GM19351 (cell line): Measurements from ENCODE around the gene OR10G7.

Experiments used
- ATAC-seq: cut with Tn5 transposase; IDR thresholded peaks from one replicate; pipeline ENCODE4 v1.9.1; 2021; ENCODE audit warnings: mild to moderate bottlenecking, moderate library complexity; ENCODE audit not compliant: unreplicated experiment

The OR10G7 gene

GRCh38 chr11:124041254-124041653 lies at the start of gene OR10G7:
TSS of gene OR10G7 (minus strand) at chr11:124041325. CDS start at chr11:124039001, 2,324 bp downstream.
- ATAC-seq: no peak

- no peak for ATAC-seq
These were observed 45.1 kb upstream of the OR10G7 start for GRCh38 chr11:124085997-124086846.

GRCh38 chr11:124085583-124085982 lies 44.5 kb upstream of the OR10G7 start:
- no peak for ATAC-seq

GRCh38 chr11:124082371-124082770 lies 41.2 kb upstream of the OR10G7 start:
- ATAC-seq: no peak

GRCh38 chr11:124081483-124081882 lies 40.4 kb upstream of the OR10G7 start:
- no peak for ATAC-seq

GRCh38 chr11:124080327-124081001 lies 39.3 kb upstream of the OR10G7 start:
- ATAC-seq: no peak

GRCh38 chr11:124079631-124080326 lies 38.7 kb upstream of the OR10G7 start:
- ATAC-seq: no peak

GRCh38 chr11:124078591-124078990 lies 37.5 kb upstream of the OR10G7 start:
- no peak for ATAC-seq

GRCh38 chr11:124077266-124077665 lies 36.1 kb upstream of the OR10G7 start:
- no peak for ATAC-seq

- peak; percentile 71 for ATAC-seq
These were observed 34.9 kb upstream of the OR10G7 start for GRCh38 chr11:124075841-124076651.

- no peak for ATAC-seq
These were observed 34.3 kb upstream of the OR10G7 start for GRCh38 chr11:124075492-124075840.

GRCh38 chr11:124074554-124074953 lies 33.4 kb upstream of the OR10G7 start:
- no peak for ATAC-seq

- ATAC-seq: no peak
These were observed 31.0 kb upstream of the OR10G7 start for GRCh38 chr11:124072147-124072546.

GRCh38 chr11:124071623-124071948 lies 30.5 kb upstream of the OR10G7 start:
- no peak for ATAC-seq

GRCh38 chr11:124070915-124071622 lies 29.9 kb upstream of the OR10G7 start:
- peak; percentile 86 for ATAC-seq

GRCh38 chr11:124069429-124070401 lies 28.6 kb upstream of the OR10G7 start:
- ATAC-seq: peak; percentile 63

- ATAC-seq: no peak
These were observed 27.5 kb upstream of the OR10G7 start for GRCh38 chr11:124068601-124069110.

GRCh38 chr11:124052966-124053365 lies 11.8 kb upstream of the OR10G7 start:
- ATAC-seq: no peak

GRCh38 chr11:124050748-124051147 lies 9.6 kb upstream of the OR10G7 start:
- ATAC-seq: no peak
